HS-27A (cell line): ENCODE data around the gene UBA1.

Experiments
- DNase-seq: peaks from one replicate; pipeline ENCODE4 v3.0.0-alpha.2; 2012; ENCODE audit warnings: low read depth, missing footprints

The UBA1 gene

GRCh38 chrX:47212381-47213293 is 19.0 kb downstream of the UBA1 start:
- DNase-seq = no peak

DNA sequence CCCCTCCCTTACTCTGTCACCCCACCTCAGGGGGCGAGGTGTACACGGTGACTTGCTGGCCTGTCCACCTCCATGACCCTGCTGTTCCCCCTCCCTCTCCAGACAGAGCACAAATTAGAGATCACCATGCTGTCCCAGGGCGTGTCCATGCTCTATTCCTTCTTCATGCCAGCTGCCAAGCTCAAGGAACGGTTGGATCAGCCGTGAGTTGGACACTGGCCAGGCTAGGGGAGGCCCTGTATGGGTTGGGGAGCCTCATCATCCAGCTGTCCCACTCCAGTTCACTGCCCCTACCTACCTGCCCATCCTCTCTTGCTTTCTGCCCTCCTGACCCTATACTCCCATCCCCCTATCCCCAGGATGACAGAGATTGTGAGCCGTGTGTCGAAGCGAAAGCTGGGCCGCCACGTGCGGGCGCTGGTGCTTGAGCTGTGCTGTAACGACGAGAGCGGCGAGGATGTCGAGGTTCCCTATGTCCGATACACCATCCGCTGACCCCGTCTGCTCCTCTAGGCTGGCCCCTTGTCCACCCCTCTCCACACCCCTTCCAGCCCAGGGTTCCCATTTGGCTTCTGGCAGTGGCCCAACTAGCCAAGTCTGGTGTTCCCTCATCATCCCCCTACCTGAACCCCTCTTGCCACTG is 20.9 kb downstream of the UBA1 start:
- no peak for DNase-seq

DNA sequence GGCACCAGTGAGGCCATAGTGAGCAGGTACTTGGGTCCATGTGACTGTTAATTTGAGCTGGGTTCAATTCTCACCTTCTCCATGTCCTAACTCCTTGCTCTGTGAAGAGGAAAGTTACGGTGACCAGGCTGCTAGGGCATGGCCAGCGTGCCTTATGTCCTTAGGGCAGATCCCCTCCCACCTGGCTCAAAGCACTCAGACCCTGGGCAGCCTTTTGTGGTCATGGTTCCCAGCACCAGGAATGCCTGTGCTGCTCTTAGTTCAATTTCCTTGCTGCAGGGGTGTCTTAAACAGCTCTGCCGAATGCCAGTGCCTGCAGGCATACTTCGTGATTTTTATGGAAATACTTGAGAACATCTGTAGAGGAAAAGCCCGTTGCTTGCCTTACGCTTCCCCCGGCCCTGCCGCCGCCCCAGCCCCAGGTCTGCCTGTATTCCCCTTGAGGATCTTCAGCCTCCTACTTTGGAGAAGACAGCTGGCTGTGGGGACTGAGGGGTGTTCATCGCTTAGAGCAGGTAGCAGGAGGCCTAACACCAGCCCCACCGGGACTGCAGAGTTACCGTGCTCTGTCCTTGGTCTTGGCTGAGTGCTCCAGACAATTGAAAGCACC is 21.8 kb downstream of the UBA1 start:
- DNase-seq = no peak

DNA sequence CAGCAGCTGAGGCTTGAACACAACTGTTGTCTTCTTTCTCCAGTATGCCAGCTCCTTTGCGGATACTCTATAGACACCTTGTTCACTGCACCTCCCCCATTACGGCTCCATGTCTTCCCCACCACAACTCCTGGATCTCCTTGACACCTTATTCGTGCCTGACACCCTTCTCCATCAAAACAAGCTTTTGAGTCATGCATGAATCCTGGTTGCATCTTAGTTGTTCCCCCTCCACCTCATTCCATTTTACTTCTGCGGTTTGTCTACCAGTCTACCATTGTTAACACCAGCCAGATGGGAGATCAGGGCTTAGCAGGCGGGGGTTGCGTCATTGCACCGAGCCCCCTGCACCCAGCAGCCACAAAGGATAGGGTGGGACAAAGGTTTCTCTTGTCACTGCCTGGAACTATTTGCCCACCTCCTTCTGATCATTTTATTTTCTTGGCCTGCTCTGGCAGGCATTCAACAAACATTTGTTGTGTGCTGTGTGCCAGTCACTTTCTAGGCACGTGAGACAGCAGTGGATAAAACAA is 22.8 kb downstream of the UBA1 start:
- no peak for DNase-seq

- no peak for DNase-seq
These were observed 23.7 kb downstream of the UBA1 start for GRCh38 chrX:47217121-47217851.

- peak; percentile 88 for DNase-seq
These were observed 24.2 kb downstream of the UBA1 start for GRCh38 chrX:47217852-47218279.

DNA sequence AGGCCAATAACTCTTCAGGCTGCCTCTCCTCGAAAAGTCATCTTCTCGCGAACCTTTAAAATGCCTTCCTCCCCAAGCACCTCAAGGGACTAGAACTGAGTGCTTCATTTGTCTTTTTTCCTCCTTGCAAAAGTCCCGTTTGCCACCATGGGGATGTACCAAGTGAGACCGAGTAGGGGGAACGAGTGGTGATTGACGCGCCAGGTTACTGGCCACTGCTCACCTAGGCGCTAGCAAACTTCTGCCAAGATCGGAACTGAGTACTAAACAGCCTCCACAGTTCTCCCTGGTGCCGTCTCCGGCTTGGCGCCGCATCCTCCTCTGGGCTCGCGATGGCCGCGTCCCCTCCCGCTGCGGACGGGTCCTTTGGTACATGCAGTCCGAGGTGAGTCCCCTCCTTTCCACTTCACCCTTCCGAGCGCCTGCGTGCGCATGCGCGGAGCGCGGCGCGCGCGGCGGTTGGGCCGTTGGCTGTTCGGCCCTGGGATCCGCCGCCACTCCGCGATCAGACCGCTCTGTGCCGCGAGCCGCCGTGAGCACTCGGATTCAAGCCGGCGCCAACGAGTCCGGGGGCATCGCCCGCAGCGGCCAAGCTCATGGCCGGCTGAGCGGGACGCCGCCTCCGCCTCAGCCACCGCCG is 24.8 kb downstream of the UBA1 start, which contains the start of gene CDK16:
Gene CDK16 (plus strand): TSS at position 402 of the 640 bp plus-strand sequence. CDS start 4,877 bp downstream, outside the sequence.
- DNase-seq = peak; percentile 46

- no peak for DNase-seq
These were observed 25.5 kb downstream of the UBA1 start for GRCh38 chrX:47218920-47219815.

GRCh38 chrX:47221756-47222155 is 28.1 kb downstream of the UBA1 start:
- DNase-seq = no peak

- no peak for DNase-seq
These were observed 29.2 kb downstream of the UBA1 start for GRCh38 chrX:47222751-47223350.

DNA sequence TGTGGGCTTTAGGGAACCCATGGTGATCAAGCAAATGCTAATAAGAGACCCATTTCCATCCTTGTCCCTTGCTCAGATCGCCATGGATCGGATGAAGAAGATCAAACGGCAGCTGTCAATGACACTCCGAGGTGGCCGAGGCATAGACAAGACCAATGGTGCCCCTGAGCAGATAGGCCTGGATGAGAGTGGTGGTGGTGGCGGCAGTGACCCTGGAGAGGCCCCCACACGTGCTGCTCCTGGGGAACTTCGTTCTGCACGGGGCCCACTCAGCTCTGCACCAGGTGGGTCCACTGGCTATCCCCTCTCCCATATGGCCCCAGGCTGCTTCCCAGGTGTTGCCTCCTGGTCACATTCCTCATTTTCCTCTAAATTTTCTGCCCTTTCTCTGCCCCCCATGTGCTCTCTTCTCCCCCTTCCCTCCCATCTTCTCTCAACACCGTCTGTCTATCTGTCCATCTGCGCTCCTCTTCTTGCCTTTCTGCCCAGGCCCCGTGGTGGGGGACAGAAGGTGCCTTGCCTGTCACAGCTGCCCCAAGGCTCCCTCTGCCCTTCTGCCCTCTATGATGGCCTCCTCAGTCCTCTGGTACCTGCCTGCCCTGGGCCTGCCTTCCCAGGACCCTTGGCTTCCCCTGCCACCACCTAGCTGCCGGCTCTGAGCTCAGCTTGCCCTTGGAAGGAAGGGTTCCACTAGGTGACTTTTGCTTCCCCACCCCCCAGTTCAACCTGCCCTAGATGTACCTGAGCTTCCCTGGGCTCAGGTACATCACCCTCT is 30.0 kb downstream of the UBA1 start:
- DNase-seq = no peak

DNA sequence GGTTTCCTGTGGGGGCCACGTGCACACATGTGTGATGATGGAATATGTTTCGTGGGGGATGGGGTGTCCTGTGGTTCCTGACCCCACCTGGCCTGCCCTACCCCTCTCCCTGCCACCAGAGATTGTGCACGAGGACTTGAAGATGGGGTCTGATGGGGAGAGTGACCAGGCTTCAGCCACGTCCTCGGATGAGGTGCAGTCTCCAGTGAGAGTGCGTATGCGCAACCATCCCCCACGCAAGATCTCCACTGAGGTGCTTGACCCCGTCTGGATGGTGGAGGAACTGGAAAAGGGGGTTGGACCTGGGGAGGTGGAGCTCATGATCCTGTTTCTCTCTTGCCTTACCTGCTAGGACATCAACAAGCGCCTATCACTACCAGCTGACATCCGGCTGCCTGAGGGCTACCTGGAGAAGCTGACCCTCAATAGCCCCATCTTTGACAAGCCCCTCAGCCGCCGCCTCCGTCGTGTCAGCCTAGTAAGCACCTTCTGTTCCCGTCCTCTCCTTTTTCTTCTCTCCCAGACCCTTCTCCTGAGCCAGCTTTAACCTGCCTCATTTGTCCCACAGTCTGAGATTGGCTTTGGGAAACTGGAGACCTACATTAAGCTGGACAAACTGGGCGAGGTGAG is 30.8 kb downstream of the UBA1 start:
- DNase-seq = no peak

DNA sequence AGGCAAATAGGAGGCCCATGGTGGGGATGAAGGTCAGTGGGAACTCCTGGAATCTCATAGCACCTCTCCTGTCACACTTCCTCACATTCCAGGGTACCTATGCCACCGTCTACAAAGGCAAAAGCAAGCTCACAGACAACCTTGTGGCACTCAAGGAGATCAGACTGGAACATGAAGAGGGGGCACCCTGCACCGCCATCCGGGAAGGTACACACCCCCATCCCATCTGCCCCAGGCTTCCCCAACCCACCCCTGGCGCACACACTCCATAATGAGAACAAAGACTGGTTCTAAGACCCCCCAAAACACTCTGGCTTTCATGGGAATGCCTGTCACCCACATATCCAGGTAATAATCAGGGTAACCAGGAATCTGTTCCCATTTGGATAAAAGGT is 31.3 kb downstream of the UBA1 start:
- no peak for DNase-seq

- DNase-seq = no peak
These were observed 32.4 kb downstream of the UBA1 start for GRCh38 chrX:47226071-47226470.

DNA sequence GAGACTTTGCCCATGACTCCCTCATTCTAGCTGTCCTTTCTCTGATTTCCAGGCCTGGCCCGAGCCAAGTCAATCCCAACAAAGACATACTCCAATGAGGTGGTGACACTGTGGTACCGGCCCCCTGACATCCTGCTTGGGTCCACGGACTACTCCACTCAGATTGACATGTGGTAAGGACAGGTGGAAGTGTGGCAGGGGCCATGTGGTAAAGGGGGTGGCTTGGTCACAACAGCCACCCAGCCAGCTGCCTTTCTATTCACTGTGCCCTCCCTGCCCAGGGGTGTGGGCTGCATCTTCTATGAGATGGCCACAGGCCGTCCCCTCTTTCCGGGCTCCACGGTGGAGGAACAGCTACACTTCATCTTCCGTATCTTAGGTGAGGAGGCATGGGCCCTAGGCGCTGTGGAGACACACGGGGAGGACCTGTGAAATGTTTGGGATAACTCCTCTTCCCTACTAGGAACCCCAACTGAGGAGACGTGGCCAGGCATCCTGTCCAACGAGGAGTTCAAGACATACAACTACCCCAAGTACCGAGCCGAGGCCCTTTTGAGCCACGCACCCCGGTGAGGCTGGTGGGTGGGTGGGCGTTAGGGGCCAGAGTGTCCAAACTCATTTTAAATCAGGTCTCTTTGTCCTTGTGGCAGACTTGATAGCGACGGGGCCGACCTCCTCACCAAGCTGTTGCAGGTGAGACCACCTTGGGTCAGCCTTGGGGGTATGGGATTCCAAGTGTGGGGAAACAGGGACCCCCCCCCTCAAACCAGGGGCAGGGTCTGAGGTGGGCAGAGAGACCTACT is 33.1 kb downstream of the UBA1 start:
- DNase-seq = no peak

DNA sequence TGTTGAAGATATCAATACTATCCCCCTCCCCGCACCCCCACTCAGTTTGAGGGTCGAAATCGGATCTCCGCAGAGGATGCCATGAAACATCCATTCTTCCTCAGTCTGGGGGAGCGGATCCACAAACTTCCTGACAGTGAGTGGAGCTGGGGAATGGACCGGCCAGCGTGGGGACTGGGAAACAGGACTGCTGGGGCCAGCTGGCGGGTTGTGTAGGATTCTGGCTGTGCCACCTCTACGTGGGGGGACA is 33.6 kb downstream of the UBA1 start:
- DNase-seq = no peak

DNA sequence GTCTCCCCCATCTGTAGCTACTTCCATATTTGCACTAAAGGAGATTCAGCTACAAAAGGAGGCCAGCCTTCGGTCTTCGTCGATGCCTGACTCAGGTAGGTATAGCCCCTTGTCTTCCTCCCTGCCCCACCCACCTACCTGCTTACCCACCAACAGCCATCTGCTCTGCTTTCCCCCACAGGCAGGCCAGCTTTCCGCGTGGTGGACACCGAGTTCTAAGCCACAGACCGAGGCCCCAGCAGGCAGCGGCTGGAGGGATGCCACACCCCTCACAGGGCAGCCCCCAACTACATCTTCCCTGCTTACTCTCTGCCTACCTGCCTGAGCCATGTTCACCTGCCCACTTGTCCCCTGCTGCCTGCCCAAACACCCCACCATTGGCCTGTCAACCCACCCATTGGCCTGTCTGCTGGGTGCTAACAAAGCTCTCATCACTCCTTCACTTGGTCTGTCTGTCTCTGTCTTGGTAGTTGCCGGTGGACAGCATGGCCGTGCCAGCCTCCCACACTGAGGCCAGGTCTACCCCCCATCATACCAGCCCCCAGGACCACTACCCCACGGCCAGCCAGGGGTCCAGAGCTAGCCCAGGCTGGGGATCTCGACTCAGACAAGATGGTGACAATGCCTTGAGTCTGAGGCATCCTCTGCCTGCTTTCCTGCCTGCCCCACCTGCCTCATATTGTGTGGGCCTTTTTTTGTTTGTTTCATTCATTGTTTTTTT is 35.1 kb downstream of the UBA1 start:
- DNase-seq = no peak
